HepG2 (cell line): ENCODE results near the gene YAP1. TPM values are rescaled to one million over a fixed set of nuclear protein-coding genes. Genes with fewer than 3 reads are reported as not detected.
A peak's percentile ranks its signal among the peaks of the same experiment; 100 is the strongest.

Experiments used
- AHR ChIP-seq: IDR thresholded peaks from 2 replicates; pipeline ENCODE4 v1.6.1; 2018; ENCODE audit warnings: missing genetic modification reagents, missing compliant biosample characterization
- FOXA3 ChIP-seq: IDR thresholded peaks from 2 replicates; pipeline ENCODE4 v1.6.1; 2016; ENCODE audit warnings: missing genetic modification reagents, missing compliant biosample characterization
- GATA4 ChIP-seq: sonication (generic); IDR thresholded peaks from 2 replicates; pipeline ENCODE4 v1.6.1; 2016; ENCODE audit warnings: antibody characterized with exemption, low read depth, borderline replicate concordance
- HDAC1 ChIP-seq: sonication (generic); formaldehyde crosslinking; IDR thresholded peaks from 2 replicates; pipeline ENCODE4 v1.5.1; 2020; ENCODE audit warnings: mild to moderate bottlenecking, missing genetic modification reagents
- IRX3 ChIP-seq: sonication (generic); formaldehyde crosslinking; IDR thresholded peaks from 2 replicates; pipeline ENCODE4 v1.8.1; 2023; ENCODE audit warnings: mild to moderate bottlenecking, low read depth, missing genetic modification reagents, borderline replicate concordance
- JUN ChIP-seq: sonication (generic); formaldehyde crosslinking; IDR thresholded peaks from 2 replicates; pipeline ENCODE4 v1.4.0; 2020; ENCODE audit warnings: mild to moderate bottlenecking, missing genetic modification reagents
- KLF6 ChIP-seq: IDR thresholded peaks from 2 replicates; pipeline ENCODE4 v1.8.0; 2016; ENCODE audit warnings: missing biosample characterization, missing genetic modification reagents
- MEIS1 ChIP-seq: sonication (generic); formaldehyde crosslinking; IDR thresholded peaks from 2 replicates; pipeline ENCODE4 v1.9.0; 2021; ENCODE audit warnings: mild to moderate bottlenecking, missing genetic modification reagents, moderate library complexity, borderline replicate concordance
- MIXL1 ChIP-seq: IDR thresholded peaks from 2 replicates; pipeline ENCODE4 v1.6.1; 2016
- NFRKB ChIP-seq: fragments of 450-650 bp; IDR thresholded peaks from 2 replicates; pipeline ENCODE4 v1.6.1; 2017
- NKX3-1 ChIP-seq: sonication (generic); formaldehyde crosslinking; IDR thresholded peaks from 2 replicates; pipeline ENCODE4 v1.5.0; 2020; ENCODE audit warnings: missing genetic modification reagents
- POGZ ChIP-seq: sonication (generic); formaldehyde crosslinking; IDR thresholded peaks from 2 replicates; pipeline ENCODE4 v1.4.0; 2020; ENCODE audit warnings: mild to moderate bottlenecking, missing genetic modification reagents
- RBFOX2 ChIP-seq: fragments of 200-400 bp; formaldehyde crosslinking; IDR thresholded peaks from 2 replicates; pipeline ENCODE4 v1.6.1; 2017; ENCODE audit warnings: low read depth, mild to moderate bottlenecking, low read length
- ZBTB20 ChIP-seq: sonication (generic); formaldehyde crosslinking; IDR thresholded peaks from 2 replicates; pipeline ENCODE4 v1.8.1; 2023; ENCODE audit warnings: missing genetic modification reagents, low read depth, mild to moderate bottlenecking, borderline replicate concordance
- ZNF230 ChIP-seq: sonication (generic); formaldehyde crosslinking; IDR thresholded peaks from 2 replicates; pipeline ENCODE4 v1.4.0; 2020; ENCODE audit warnings: mild to moderate bottlenecking, missing genetic modification reagents
- ZNF34 ChIP-seq: sonication (generic); formaldehyde crosslinking; IDR thresholded peaks from 2 replicates; pipeline ENCODE4 v1.4.0; 2020; ENCODE audit warnings: mild to moderate bottlenecking, missing genetic modification reagents, borderline replicate concordance
- ZNF556 ChIP-seq: sonication (generic); formaldehyde crosslinking; IDR thresholded peaks from 2 replicates; pipeline ENCODE4 v1.4.0; 2020; ENCODE audit warnings: mild to moderate bottlenecking, missing genetic modification reagents, borderline replicate concordance
- ZNF724P ChIP-seq: sonication (generic); formaldehyde crosslinking; IDR thresholded peaks from 2 replicates; pipeline ENCODE4 v1.8.0; 2022; ENCODE audit warnings: missing genetic modification reagents, borderline replicate concordance
- ZZZ3 ChIP-seq: sonication (generic); formaldehyde crosslinking; IDR thresholded peaks from 2 replicates; pipeline ENCODE4 v1.4.0; 2020; ENCODE audit warnings: missing genetic modification reagents, mild to moderate bottlenecking, borderline replicate concordance
- polyA plus RNA-seq, 8 experiments: library from polyadenylated mRNA; depleted of rRNA in 3 of 8; stranded (reverse) in 7 of 8; unstranded in 1 of 8; fragments of >200 nt; fragmentation: Illumina TruSeq in 4 of 8; extraction: Trizol in 4 of 8; gene quantifications; 2 replicates each; pipeline versions ENCODE4 v1.2.1 to v1.2.3, GENCODE V29; 2011 to 2016; ENCODE audit warnings: low read depth in 4 of 8, missing spikeins in 1 of 8, mixed read lengths in 1 of 8; ENCODE audit not compliant: insufficient read depth in 1 of 8
- total RNA-seq, 5 experiments: library from RNA; depleted of rRNA; stranded (reverse); fragments of >200 nt; fragmentation: Illumina TruSeq; extraction: Trizol; gene quantifications; 2 replicates each; pipeline ENCODE4 v1.2.3, GENCODE V29; 2016; ENCODE audit warnings: low read depth in 1 of 5
- TF ChIP-seq, protein P1 (sequence below): sonication (generic); formaldehyde crosslinking; IDR thresholded peaks from 2 replicates; pipeline ENCODE4 v1.8.1; 2023; ENCODE audit warnings: mild to moderate bottlenecking, missing genetic modification reagents
- TF ChIP-seq, protein P2 (sequence below), 2 experiments: sonication (generic) in 1 of 2; formaldehyde crosslinking in 1 of 2; IDR thresholded peaks; 2 replicates each; pipeline versions ENCODE4 v1.5.1 to v1.6.1; 2011 to 2020; ENCODE audit warnings: borderline replicate concordance in 1 of 2, low read depth in 1 of 2, low read length in 1 of 2, mild to moderate bottlenecking in 1 of 2, missing genetic modification reagents in 1 of 2, moderate library complexity in 1 of 2
- TF ChIP-seq, protein P3 (sequence below): sonication (generic); formaldehyde crosslinking; IDR thresholded peaks from 2 replicates; pipeline ENCODE4 v1.5.0; 2020; ENCODE audit warnings: missing genetic modification reagents, mild to moderate bottlenecking, borderline replicate concordance
- TF ChIP-seq, protein P4 (sequence below): sonication (generic); formaldehyde crosslinking; IDR thresholded peaks from 2 replicates; pipeline ENCODE4 v1.5.1; 2020; ENCODE audit warnings: missing genetic modification reagents, mild to moderate bottlenecking, borderline replicate concordance
- TF ChIP-seq, protein P5 (sequence below): sonication (generic); formaldehyde crosslinking; conservative IDR thresholded peaks from 2 replicates; pipeline ENCODE4 v1.4.0; 2020; ENCODE audit warnings: missing genetic modification reagents

The YAP1 gene
- total and polyA plus RNA-seq, 2 of the 13 experiments (the other 11 are each of a cell fraction or from before 2014, with no cell fraction given) = 59.5 to 91.0 TPM

DNA sequence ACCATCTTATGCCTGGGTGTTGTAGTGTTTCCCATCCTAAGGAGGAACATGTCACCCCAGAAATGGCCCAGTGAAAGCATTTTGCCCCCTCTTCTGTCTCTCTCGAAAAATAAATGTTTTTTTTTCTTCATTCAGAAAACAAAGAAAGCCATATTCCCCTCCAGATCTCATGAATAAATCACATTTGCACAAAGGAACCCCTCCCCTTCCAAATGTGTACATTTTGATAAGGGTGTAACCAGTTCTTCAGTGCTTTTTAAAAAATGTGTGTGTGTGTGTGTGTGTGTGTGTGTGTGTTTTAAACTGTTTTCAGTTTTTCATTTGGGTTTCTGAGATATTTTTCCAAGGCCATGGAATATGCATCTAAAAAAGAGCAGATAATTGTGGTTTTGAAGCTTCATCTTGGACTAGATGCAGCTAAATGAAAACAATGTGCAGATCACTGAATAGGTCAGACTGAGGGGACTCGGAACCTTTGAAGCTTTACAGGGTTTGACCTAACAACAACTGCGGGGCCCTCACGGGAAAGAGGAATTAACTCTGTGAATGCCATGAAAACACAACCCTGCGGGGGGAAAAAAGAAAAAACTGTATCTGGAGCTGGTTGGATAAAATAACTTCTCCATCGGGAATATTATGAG, 76.4 kb downstream of the YAP1 start (continued):
- TF ChIP-seq, protein P1, sequence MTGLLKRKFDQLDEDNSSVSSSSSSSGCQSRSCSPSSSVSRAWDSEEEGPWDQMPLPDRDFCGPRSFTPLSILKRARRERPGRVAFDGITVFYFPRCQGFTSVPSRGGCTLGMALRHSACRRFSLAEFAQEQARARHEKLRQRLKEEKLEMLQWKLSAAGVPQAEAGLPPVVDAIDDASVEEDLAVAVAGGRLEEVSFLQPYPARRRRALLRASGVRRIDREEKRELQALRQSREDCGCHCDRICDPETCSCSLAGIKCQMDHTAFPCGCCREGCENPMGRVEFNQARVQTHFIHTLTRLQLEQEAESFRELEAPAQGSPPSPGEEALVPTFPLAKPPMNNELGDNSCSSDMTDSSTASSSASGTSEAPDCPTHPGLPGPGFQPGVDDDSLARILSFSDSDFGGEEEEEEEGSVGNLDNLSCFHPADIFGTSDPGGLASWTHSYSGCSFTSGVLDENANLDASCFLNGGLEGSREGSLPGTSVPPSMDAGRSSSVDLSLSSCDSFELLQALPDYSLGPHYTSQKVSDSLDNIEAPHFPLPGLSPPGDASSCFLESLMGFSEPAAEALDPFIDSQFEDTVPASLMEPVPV (CRISPR knock-in tag) = 0 out of 2 replicates have a peak, but pooled peaks have one; percentile 44
- TF ChIP-seq GATA4 (peak; percentile 53; the same call in 1 of the 2 replicates), ZNF34 (CRISPR knock-in tag) (no peak), FOXA3 (peak; percentile 74), ZNF230 (CRISPR knock-in tag) (no peak), MIXL1 (CRISPR knock-in tag) (peak; percentile 52; the same call in 1 of the 2 replicates), RBFOX2 (no peak), ZZZ3 (CRISPR knock-in tag) (no peak), HDAC1 (CRISPR knock-in tag) (peak; percentile 62), ZNF724P (CRISPR knock-in tag) (no peak), IRX3 (no peak), ZBTB20 (CRISPR knock-in tag) (peak; percentile 34; the same call in 1 of the 2 replicates), KLF6 (no peak), ZNF556 (CRISPR knock-in tag) (no peak; the same call in 1 of the 2 replicates), JUN (CRISPR knock-in tag) (no peak), AHR (CRISPR knock-in tag) (no peak), NKX3-1 (CRISPR knock-in tag) (0 out of 2 replicates have a peak, but pooled peaks have one; percentile 39), POGZ (CRISPR knock-in tag) (peak; percentile 67), MEIS1 (CRISPR knock-in tag) (no peak), NFRKB (no peak)
- TF ChIP-seq, protein P2, sequence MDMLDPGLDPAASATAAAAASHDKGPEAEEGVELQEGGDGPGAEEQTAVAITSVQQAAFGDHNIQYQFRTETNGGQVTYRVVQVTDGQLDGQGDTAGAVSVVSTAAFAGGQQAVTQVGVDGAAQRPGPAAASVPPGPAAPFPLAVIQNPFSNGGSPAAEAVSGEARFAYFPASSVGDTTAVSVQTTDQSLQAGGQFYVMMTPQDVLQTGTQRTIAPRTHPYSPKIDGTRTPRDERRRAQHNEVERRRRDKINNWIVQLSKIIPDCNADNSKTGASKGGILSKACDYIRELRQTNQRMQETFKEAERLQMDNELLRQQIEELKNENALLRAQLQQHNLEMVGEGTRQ (IDR thresholded peaks at IDR 0.05; ENCODE audit: low read depth, low read length) = no peak
- TF ChIP-seq, protein P2 (CRISPR knock-in tag; IDR thresholded peaks at IDR 0.05; ENCODE audit: borderline replicate concordance) = no peak
- TF ChIP-seq, protein P3, sequence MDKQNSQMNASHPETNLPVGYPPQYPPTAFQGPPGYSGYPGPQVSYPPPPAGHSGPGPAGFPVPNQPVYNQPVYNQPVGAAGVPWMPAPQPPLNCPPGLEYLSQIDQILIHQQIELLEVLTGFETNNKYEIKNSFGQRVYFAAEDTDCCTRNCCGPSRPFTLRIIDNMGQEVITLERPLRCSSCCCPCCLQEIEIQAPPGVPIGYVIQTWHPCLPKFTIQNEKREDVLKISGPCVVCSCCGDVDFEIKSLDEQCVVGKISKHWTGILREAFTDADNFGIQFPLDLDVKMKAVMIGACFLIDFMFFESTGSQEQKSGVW (CRISPR knock-in tag) = no peak
- TF ChIP-seq, protein P4, sequence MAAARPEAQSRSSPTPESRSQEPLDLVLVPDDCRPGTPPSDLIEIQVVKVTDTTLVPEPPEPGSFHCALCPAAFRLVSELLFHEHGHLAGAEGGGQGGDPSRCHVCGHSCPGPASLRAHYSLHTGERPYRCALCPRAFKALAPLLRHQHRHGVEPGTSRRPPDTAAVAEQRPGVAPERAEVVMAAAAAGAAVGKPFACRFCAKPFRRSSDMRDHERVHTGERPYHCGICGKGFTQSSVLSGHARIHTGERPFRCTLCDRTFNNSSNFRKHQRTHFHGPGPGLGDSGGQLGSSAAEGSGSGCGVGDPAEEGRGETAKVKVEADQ (CRISPR knock-in tag) = no peak
- TF ChIP-seq, protein P5, sequence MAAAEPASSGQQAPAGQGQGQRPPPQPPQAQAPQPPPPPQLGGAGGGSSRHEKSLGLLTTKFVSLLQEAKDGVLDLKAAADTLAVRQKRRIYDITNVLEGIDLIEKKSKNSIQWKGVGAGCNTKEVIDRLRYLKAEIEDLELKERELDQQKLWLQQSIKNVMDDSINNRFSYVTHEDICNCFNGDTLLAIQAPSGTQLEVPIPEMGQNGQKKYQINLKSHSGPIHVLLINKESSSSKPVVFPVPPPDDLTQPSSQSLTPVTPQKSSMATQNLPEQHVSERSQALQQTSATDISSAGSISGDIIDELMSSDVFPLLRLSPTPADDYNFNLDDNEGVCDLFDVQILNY (CRISPR knock-in tag) = no peak
